ENCODE measurements around the gene NCKAP5.
"Not testable (repeated sequence)": the region's sequence is repeated elsewhere in the genome, so short reads cannot be mapped to it uniquely, and the experiment has no call there.

The NCKAP5 gene

DNA sequence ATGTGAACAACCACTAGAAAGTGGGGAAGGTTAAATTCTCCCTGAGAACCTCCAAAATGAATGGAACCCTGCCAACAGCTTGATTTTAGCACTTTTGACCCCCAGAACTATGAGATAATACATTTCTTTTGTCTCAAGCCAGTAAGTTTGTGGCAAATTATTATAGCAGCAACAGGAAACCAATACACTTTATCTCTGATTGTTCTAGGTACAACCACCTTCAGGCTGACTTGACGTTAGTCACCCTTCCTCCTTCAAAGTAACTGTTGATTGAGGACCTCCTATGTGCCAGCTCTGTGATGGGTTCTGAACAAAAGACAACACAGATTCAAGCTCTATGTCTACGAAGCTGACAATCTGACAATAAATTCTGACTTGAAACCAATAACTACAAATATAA is 318.9 kb downstream of the NCKAP5 start:
- DNase-seq = no peak

DNA sequence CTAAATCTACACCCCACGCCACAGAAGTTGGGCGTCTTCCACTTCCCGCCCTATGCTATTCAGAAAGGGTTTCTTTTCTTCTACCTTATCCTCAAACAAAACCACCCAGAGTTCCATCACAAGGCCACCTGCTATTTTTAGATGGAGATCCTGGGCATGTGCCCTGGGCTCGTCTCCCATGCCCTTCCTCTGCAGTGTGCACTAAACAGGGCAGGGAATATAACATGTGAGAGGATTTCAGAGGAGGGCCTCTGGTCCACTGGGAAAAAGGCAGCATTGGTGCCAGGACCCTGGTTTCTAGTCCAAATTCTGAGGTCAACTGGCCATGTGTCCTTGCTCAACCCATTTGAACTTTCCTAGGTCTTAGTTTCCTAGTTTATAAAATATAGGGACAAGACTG is 320.0 kb downstream of the NCKAP5 start:
- no peak for DNase-seq

DNA sequence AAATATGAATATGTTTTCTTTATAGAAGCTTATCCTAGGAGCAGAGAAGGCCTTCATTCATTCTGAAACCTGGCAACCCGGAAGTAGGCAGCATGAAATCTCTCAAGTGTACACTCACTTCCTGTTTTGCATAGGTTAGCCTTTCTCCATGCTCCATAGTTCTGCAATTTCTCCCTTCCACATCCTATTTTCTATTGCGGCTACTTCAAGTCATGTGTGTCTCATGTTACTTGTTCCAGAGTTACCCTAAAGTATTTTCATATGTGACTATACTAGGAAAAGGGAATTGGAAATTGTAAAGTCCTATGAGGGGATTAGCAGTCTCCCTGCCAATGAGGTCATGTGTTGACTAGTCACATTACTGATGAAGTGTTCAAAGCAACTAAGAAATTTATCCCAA is 320.6 kb downstream of the NCKAP5 start:
- DNase-seq = no peak

DNA sequence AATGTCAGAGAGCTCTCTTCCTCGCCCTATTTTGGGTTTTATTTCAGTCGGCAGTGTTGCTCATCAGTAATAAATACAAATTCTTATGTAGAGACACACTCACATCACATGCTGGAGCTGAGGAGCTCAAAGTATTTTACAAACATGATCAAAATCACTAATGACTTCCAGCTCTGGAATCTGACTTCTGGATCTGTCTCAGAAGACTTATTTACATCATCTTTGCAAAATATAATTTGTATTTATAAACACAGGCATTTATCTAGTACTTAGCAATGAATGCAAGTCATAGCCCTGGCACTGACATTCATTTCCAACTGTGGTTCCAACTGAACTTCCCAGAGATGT is 327.1 kb downstream of the NCKAP5 start:
- DNase-seq = no peak

DNA sequence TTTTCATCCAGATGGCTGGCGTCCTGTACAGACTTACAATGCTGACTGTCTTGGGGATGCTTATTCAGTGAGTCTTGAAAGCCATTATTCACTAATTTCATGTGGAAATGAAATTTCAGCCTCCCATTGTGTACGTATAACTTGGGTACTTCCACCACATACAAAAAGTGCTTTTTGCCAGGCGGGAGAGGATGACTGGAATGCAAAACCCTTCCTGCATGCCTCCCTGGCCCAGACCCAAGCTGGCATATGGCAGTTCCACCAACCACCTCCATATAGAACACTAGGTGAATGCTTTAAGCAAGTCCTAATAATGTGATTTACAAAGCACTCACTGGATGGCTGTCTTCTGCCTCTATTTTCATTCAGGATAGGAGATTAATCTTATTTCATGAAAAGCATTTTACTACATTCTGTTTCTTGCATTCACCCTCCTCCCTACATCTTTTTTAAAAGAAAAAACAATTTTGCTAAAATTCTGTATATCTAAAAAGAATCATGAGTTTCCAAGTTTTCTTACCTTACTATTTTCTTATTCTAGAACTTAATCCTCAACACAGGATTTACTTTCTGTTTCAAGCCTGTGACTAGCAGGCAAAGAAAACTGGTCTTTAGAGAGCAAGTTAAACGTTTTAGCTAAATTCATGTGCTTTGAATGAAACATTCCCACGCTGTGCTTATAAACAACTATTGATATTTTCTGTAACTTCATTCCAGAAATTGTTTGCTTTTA is 327.6 kb downstream of the NCKAP5 start:
- no peak for DNase-seq

DNA sequence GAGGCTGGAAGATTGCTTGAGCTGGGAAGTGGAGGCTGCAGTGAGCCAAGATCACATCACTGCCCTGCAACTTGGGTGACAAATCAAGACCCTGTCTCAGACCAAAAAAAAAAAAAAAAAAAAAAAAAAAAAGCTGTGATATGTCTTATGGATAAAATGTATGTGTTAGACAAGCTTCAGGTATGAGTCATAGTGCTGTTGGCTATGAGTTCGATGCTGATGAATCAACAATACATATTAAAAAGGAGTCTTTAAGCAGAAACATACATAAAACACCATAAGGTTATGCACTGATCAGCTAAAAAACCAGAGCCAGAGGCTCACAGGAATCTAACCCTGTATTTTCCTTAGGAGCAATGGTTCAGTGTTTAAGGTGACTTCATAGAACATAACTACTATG is 332.3 kb downstream of the NCKAP5 start:
- DNase-seq = no peak

DNA sequence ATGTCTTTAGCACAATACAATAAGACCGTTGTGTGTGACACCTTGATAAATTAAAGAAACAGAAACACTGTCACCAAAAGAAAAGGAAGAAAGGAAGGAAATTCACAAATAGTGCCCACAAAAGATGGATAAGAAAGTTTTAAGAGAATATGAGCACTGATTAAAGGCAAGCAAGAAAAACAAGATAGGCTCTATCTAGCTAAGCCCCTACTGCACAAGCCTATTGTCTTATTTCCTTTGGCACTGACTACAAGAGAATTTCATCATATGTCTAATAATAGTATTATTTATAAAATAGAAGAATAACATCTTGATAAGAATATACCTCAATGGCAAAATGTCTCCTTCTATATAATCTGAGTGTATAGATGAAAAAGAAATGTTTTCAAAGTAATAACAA is 335.7 kb downstream of the NCKAP5 start:
- DNase-seq = no peak

DNA sequence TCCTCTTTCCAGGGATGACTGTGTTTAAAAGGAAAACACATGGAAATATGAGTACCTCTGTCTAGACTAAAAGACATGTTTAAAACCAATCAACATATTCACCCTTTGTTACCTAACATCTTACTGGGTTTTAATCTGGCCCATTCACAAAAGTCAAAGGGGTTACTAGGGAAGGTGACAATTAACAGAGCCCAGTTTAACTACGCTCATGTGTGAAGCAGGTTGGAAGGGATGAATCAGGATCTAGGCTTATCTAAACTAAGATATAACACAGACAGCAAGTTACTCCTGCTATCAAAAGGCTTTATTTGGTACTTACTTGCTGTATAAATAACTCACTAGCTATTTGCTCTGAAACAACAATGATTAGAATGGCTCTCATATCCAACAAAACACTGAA is 337.0 kb downstream of the NCKAP5 start:
- no peak for DNase-seq

DNA sequence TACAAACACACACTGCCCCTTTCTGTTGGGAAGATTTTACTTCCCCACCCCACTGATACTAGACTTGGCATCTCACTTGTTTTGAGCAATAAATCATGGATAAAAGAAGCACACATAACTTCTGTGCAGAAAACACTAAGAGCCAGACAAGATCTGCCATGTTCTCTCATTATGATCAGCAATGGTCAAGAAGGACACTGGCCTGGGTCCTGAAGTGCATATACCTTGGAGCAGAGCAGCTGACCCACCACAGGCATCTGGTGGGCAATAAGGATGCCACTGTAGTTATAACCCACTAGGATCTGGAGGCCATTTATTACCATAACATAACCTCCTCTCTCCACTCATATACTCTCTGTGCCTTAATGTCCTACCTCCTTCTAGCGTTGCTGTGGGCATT is 338.3 kb downstream of the NCKAP5 start:
- no peak for DNase-seq

DNA sequence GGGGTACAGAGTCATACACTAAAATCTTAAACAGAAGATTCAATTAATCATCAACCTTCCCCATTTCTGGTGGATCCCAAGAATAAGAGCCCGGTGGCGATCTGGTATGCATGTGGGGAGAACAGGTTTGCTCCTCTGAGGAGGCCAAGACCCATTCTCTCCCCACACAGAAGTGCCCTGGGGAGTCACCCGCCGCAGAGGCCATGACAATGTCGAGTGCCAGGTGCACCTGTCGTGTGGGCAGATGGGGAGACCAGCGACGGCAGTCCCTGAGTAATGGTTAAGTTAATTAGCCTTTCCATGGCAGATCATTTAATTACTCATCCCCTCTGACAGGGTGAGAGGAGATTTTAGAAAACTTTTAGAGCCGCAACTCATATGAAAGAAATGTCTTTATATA is 345.0 kb downstream of the NCKAP5 start:
- DNase-seq = no peak

DNA sequence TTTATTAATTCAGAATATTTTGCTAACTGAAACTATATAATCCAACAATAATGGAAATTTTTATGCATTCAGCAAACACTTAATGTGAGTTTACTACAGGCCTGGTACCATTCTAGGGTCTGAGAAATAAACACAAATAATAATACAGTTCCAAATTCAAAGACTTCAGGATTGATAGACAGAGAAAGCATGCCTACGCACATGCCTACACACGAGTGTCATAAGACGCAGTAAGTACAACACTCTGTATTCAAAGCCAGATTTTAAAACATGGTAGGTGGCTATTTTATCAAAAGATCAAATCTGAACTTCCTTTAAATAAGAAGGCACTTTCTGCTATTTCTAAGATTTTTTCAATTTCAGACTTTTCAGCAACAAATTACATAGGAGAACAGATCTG is 346.9 kb downstream of the NCKAP5 start:
- no peak for DNase-seq

DNA sequence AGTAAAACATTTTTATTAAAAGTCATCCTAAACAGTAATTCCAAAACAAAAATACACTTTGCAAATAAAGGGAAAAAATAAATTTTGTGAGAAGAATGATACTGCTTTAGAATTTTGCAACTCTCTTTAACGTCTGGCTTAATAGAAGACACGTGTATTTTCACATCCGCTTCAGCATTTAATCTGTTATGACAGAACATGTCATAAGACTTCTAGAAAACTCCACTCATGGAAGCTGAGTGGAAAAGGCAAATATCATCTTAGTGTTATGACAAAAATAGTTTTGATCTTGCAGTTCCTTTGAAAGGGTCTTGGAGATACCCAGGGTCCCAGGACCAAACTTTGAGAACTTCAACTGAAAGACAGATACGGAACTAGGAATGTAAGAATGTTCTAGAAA is 350.1 kb downstream of the NCKAP5 start:
- DNase-seq = no peak

DNA sequence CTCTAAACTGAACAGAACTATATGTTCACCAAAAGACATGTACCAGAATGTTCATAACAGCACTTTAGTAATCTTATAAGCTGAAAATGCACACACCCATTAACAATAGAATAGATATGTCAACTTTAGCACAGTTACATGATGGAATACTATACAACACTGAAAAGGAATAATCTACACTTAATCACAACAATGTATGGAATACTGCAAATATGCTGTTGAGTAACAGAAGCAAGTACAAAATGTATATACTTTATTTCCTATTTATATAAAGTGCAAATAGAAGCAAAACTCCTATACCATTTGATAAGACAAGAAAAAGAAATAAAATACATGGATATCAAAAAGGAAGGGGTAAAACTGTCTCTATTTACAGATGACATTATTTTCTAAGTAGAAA is 352.8 kb downstream of the NCKAP5 start:
- DNase-seq = no peak

DNA sequence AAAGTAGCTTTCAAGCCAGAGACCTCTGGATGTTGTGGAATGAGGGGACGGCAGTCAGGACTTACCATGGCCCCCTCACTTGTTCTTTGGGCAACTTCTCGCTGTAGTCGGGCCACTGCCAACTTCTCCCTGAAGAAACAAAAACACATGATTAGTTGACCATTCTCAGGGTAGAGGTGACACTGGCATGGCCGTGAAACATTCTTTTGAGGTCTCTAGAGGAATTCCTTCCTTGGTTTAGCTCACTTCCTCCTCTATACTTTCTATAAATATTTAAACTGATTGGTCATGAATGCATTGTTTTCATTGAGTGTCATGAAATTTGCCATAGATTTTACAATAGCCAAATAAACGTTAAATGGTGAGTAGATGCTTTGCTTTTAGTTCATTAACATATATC is 354.6 kb downstream of the NCKAP5 start:
- no peak for DNase-seq

DNA sequence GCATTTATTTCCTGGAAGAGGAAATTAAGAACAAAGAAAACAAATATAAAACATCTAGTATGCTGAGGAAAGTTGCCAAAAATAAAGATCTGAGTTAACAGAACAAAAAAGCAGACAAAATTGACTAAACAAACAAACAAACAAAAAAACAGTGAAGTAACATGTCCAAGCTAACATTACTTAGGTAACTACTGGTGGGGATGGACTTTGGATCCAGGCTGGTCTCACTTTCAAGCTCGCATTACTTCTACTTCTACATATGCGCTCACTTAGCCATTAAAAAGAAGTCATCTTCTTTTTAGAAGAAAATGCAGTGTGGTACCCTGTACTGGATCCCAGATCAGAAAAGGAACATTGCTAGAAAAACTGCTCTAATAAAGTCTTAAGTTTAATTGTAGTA is 358.9 kb downstream of the NCKAP5 start:
- no peak for DNase-seq

DNA sequence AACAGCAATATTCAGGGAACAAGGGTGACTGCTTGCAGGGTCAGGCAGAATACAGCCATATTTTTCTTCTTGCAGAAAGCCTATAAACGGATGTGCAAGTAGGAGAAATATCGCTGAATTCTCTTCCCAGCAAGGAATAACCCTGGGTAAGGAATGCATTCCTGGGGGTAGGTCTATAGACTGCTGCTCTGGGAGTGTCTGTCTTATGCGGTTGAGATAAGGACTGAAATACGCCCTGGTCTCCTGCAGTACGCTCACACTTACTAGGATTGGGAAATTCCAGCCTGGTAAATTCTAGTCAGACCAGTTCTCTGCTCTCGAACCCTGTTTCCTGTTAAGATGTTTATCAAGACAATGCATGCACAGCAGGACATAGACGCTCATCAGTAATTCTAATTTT is 361.6 kb downstream of the NCKAP5 start:
- DNase-seq = not testable (repeated sequence)

DNA sequence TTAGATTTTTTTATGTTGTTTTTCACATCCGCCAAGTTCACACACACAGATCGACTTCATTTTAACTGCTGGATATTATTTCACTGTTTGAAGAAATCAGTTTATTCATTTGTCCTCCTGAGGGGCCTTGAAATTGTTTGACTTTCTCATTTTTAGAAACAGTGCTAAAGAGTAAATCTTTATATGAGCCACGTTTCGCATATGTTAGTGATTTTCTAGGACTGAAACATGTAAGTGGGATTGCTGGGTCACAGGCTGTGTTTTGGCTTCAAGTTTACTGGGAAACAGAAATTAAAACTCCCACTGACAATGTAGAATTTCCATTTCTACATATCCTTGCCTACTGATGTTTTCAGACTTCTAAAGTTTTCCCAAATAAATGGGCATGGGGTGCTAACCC is 363.8 kb downstream of the NCKAP5 start:
- no peak for DNase-seq

DNA sequence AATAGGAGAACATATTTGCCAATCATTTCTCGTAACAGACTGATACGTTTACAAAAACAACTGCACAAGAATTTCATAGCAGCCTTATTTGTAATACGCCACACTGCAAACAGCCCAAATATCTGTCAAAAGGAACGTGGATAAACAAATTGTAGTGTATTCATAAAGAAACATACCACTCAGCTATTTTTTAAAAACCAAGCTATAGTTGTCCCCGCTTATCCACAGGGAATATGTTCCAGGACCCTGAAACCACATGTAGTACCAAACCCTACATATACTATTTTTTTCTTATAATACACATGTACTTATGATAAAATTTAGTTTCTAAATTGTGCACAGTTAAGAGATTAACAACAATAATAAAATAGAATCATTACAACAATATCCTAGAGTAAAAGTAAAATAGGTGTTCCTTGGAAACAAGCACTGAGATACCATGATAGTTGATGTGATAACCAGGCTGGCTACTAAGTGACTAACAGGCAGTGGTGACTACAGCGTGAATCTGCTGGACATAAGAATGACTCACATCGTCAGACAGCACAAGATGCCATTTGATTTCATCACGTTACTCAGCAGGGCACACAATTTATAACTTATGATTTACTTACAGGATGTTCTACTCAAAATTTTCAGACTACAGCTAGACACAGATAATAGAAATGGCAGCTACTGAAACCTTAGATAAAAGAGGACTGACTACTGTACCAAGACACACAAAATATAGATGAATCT is 367.4 kb downstream of the NCKAP5 start:
- no peak for DNase-seq

DNA sequence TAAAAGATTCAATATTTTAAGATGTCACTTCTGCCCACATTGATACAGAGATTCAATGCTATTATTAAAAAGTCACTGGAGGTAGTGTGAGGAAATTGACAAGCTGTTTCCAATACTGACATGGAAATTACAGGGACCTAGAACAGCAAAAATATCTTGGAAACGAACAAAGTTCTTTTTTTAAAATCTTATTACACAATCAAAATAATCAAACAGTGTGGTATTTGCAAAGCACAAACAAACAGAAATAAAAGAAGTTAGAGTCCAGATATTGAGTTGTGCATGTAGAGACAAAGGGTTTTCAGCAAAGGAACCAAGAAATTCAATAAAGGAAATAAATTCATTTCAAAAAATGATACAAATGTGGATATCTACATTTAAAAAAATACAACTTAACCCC is 369.6 kb downstream of the NCKAP5 start:
- DNase-seq = no peak

DNA sequence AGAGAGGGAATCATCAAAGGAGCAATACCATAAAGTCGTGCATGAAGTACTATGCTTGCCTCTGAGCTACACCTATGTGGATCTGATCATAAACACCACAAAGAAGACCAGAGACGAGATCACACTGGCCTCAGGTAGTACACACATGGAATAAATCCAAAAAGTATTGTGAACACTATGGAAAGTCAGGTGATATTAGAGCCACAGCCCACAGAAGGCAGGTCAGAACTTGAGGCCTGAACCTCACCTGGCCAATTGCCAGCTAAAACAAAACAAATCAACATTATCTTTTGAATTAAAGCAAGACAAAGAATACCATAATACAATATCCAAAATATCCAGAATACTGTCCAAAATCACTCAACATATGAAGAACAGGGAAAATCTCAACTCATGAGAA is 371.1 kb downstream of the NCKAP5 start:
- DNase-seq = no peak

DNA sequence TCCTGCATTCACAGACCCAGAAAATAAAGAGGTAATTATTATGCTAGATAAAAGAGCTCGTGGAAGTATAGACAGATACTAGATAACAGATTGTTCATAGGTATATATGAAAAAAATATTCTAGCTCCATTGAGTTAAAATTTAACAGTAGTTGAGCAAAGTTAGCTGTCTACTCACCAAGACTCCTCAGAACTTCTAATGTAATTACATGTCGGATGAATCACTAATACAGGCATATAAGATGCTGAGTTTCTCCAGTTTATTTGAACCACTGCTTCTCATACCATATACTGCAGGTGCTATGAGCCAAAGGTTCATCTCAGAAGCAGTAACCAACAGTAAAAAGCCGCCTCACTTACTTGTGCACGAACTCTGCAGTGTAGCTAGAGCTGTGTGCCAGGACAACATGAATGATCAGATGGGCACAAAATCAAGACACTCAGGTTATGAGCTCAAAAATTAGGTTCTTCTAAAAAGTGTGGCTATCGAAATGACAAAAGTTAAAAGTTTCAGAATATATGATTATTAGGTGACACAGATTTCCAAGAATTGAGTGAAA is 373.4 kb downstream of the NCKAP5 start:
- DNase-seq = no peak

DNA sequence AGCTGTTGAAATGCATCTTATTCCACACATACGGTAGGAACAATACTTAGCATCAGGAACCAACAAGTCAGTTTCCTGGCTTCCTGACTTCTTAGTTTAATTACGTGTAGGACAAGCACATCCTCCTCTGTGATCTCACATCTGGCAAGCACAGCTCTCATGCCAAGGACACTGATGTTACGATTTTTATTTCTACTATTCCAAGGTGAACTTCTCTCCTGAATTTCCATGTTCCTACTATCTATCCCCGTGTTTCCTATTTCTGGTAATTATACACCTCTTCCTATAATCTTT is 374.0 kb downstream of the NCKAP5 start:
- no peak for DNase-seq

DNA sequence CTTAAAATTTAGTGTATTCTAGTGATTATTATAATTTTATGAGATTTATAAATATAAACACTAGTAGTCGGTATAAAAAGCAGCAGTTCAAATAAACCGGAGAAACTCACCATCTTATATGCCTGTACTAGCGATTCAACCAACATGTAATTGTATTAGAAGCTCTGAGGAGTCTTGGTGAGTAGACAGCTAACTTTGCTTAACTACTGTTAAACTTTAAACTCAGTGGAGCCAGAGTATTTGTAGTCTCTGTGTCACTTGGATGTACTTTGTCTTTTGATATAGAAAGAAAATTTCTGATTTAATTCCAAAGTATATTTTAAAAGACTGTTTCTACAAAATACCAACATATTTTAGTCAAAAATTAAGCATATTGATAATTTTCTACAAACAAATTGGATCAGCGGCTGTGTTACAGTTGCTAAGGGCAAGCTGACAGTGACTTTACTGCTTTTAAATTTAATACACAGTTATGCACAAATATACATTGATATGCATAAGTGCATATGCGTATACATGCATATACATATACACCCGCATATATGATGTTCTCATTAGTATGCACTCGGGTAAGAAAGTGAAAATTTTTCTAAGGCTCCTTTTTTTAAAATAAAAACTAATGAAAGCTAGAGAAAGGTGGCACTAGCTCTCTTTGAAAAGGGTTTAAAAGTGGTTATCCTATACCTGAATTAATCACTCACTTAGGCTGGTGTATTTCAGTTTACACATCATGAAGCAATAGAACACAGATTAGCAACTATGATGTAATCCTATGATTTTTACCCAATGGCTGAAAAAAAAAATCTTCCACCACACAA is 374.5 kb downstream of the NCKAP5 start:
- DNase-seq = no peak

DNA sequence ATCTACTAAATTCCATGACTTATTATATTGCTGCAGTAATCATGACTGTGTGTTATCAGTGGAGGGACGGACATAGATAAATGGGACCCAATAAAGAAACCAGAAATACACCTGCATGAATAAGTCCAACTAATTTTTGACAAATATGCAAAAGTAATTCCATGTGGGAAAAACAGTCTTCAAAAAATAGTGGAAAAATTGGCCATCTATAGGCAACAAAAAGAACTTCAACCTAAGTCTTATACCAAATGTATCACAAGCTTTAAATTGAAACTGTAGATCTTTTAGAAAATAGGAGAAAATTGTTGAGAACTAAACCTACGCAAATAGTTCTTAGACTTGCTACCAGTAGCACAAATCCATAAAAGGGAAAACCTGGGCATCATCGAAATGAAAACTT is 376.2 kb downstream of the NCKAP5 start:
- no peak for DNase-seq
